Fibroblast of skin of left quadriceps (primary cell): ENCODE results near the gene CR1.
"Not testable (repeated sequence)": the region's sequence is repeated elsewhere in the genome, so short reads cannot be mapped to it uniquely, and the experiment has no call there.

Experiments used
- DNase-seq, 2 experiments: peaks; one replicate each; pipeline ENCODE4 v3.0.0-alpha.2; 2013; ENCODE audit warnings: low read depth in 2 of 2

CR1 gene

GRCh38 chr1:207503950-207504349 is 8.0 kb downstream of the CR1 start:
- no peak for DNase-seq

GRCh38 chr1:207504438-207504837 is 8.5 kb downstream of the CR1 start:
- no peak for DNase-seq

- no peak for DNase-seq
Observed at GRCh38 chr1:207510444-207510843, 14.5 kb downstream of the CR1 start.

GRCh38 chr1:207514890-207515289 is 18.9 kb downstream of the CR1 start:
- no peak for DNase-seq

- DNase-seq: no peak
Observed at GRCh38 chr1:207516729-207517128, 20.8 kb downstream of the CR1 start.

GRCh38 chr1:207518608-207519236 is 22.8 kb downstream of the CR1 start:
- DNase-seq: no peak

GRCh38 chr1:207519505-207520399 is 23.8 kb downstream of the CR1 start:
- no peak for DNase-seq

- not testable (repeated sequence) for DNase-seq
Observed at GRCh38 chr1:207520400-207521345, 24.7 kb downstream of the CR1 start.

GRCh38 chr1:207525239-207525638 is 29.3 kb downstream of the CR1 start:
- not testable (repeated sequence) for DNase-seq

GRCh38 chr1:207528401-207528800 is 32.4 kb downstream of the CR1 start:
- not testable (repeated sequence) for DNase-seq

- DNase-seq: not testable (repeated sequence)
Observed at GRCh38 chr1:207536263-207536662, 40.3 kb downstream of the CR1 start.

- DNase-seq: not testable (repeated sequence)
Observed at GRCh38 chr1:207546677-207547357, 50.9 kb downstream of the CR1 start.

- not testable (repeated sequence) for DNase-seq
Observed at GRCh38 chr1:207554823-207555222, 58.9 kb downstream of the CR1 start.

- no peak for DNase-seq
Observed at GRCh38 chr1:207565546-207566468, 69.8 kb downstream of the CR1 start.

- not testable (repeated sequence) for DNase-seq
Observed at GRCh38 chr1:207571926-207572325, 76.0 kb downstream of the CR1 start.

GRCh38 chr1:207573074-207573473 is 77.1 kb downstream of the CR1 start:
- DNase-seq: not testable (repeated sequence)

GRCh38 chr1:207575381-207575780 is 79.4 kb downstream of the CR1 start:
- DNase-seq: not testable (repeated sequence)

GRCh38 chr1:207578796-207579435 is 83.0 kb downstream of the CR1 start:
- DNase-seq: no peak

GRCh38 chr1:207579436-207579799 is 83.5 kb downstream of the CR1 start:
- peak; percentile 19 to 22 for DNase-seq
